ENCODE measurements around the gene NLGN1. TPM values are rescaled to one million over a fixed set of nuclear protein-coding genes. Genes with fewer than 3 reads are reported as not detected.

The NLGN1 gene
- total RNA-seq, 1 experiment from 2014 or later = not detected

DNA sequence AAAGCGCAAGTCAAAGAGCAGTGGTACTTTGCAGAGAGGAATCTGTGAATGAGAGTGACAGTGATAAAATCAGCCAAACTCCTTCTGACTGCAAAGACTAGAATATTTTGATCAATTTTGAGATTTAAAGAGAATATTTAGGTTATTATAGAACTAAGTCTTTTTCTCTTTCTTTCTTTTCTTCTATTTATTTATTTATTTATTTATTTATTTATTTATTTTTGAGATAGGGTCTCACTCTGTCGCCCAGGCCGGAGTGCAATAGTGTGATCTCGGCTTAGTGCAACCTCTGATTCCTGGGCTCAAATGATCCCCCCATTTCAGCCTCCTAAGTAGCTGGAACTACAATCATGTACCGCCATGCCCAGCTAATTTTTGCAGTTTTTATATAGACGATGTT is 857.9 kb downstream of the NLGN1 start:
- Histone ChIP-seq H3K9ac (ENCODE audit: low read length) (no peak overlapping the region), H3K79me2 (ENCODE audit: insufficient read depth, low read length) (no peaks in the 10 kb centered on the region), H3K27me3 (ENCODE audit: insufficient read depth, low read length) (no peaks in the 10 kb centered on the region), H3K36me3 (ENCODE audit: control insufficient read depth in 1 of 2, insufficient read depth in 2 of 2, low read length in 2 of 2) (no peaks in the 10 kb centered on the region), H4K20me1 (ENCODE audit: insufficient read depth) (no peaks in the 10 kb centered on the region), H3K9me3 (ENCODE audit: control insufficient read depth in 1 of 2, insufficient read depth in 1 of 2, low read depth in 1 of 2, low read length in 2 of 2) (no peaks in the 10 kb centered on the region), H3K4me3 (replicated peaks in 1 of 2; ENCODE audit: low read depth in 1 of 2, low read length in 2 of 2) (no peak overlapping the region), H3K4me1 (ENCODE audit: control insufficient read depth in 1 of 2, insufficient read depth in 2 of 2, low read length in 2 of 2) (no peaks in the 10 kb centered on the region), H3K27ac (ENCODE audit: low read depth, low read length) (no peak overlapping the region), H2AFZ (ENCODE audit: low read depth, low read length, poor library complexity, severe bottlenecking) (no peak overlapping the region), H3K4me2 (ENCODE audit: low read length) (no peak overlapping the region), H3K9me2 (ENCODE audit: insufficient read depth) (no peaks in the 10 kb centered on the region)
- intact Hi-C loops (cut with micrococcal nuclease) = no loop called here
- POLR2A ChIA-PET = no interaction called here
- CTCF ChIA-PET = no interaction called here
- TF ChIP-seq EZH2 (IDR thresholded peaks at IDR 0.05) = no peak
- no peak for TF ChIP-seq CEBPB (IDR thresholded peaks at IDR 0.05; ENCODE audit: low read depth)
- TF ChIP-seq, protein P1, sequence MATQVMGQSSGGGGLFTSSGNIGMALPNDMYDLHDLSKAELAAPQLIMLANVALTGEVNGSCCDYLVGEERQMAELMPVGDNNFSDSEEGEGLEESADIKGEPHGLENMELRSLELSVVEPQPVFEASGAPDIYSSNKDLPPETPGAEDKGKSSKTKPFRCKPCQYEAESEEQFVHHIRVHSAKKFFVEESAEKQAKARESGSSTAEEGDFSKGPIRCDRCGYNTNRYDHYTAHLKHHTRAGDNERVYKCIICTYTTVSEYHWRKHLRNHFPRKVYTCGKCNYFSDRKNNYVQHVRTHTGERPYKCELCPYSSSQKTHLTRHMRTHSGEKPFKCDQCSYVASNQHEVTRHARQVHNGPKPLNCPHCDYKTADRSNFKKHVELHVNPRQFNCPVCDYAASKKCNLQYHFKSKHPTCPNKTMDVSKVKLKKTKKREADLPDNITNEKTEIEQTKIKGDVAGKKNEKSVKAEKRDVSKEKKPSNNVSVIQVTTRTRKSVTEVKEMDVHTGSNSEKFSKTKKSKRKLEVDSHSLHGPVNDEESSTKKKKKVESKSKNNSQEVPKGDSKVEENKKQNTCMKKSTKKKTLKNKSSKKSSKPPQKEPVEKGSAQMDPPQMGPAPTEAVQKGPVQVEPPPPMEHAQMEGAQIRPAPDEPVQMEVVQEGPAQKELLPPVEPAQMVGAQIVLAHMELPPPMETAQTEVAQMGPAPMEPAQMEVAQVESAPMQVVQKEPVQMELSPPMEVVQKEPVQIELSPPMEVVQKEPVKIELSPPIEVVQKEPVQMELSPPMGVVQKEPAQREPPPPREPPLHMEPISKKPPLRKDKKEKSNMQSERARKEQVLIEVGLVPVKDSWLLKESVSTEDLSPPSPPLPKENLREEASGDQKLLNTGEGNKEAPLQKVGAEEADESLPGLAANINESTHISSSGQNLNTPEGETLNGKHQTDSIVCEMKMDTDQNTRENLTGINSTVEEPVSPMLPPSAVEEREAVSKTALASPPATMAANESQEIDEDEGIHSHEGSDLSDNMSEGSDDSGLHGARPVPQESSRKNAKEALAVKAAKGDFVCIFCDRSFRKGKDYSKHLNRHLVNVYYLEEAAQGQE (IDR thresholded peaks at IDR 0.05; ENCODE audit: low read depth) = no peak
- no peak for TF ChIP-seq CBX3 (IDR thresholded peaks at IDR 0.05; ENCODE audit: low read depth)
- TF ChIP-seq RAD21 (IDR thresholded peaks at IDR 0.05; ENCODE audit: low read depth) = no peak
- TF ChIP-seq ZFX (IDR thresholded peaks at IDR 0.05) = no peak
- no peak for TF ChIP-seq ZNF274 (IDR thresholded peaks at IDR 0.05; ENCODE audit: low read depth, low read length)
- TF ChIP-seq SIN3A (IDR thresholded peaks at IDR 0.05; ENCODE audit: low read depth) = no peak
- TF ChIP-seq JUND (IDR thresholded peaks at IDR 0.05) = no peak
- no peak for TF ChIP-seq SP1 (IDR thresholded peaks at IDR 0.05; ENCODE audit: low read depth)
- TF ChIP-seq YY1 (IDR thresholded peaks at IDR 0.05; ENCODE audit: extremely low read depth, insufficient replicate concordance, low read depth, low read length) = no peak
- no peak for TF ChIP-seq EZH2phosphoT487 (IDR thresholded peaks at IDR 0.05; ENCODE audit: borderline replicate concordance)
- TF ChIP-seq, protein P2, sequence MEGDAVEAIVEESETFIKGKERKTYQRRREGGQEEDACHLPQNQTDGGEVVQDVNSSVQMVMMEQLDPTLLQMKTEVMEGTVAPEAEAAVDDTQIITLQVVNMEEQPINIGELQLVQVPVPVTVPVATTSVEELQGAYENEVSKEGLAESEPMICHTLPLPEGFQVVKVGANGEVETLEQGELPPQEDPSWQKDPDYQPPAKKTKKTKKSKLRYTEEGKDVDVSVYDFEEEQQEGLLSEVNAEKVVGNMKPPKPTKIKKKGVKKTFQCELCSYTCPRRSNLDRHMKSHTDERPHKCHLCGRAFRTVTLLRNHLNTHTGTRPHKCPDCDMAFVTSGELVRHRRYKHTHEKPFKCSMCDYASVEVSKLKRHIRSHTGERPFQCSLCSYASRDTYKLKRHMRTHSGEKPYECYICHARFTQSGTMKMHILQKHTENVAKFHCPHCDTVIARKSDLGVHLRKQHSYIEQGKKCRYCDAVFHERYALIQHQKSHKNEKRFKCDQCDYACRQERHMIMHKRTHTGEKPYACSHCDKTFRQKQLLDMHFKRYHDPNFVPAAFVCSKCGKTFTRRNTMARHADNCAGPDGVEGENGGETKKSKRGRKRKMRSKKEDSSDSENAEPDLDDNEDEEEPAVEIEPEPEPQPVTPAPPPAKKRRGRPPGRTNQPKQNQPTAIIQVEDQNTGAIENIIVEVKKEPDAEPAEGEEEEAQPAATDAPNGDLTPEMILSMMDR (IDR thresholded peaks at IDR 0.05 in 2 of 3, conservative IDR thresholded peaks at IDR 0.05 in 1 of 3; ENCODE audit: borderline replicate concordance in 1 of 3, insufficient read depth in 1 of 3, low read depth in 2 of 3, low read length in 2 of 3) = no peak
- no peak for TF ChIP-seq ELF1 (IDR thresholded peaks at IDR 0.05; ENCODE audit: borderline replicate concordance, low read depth)
- TF ChIP-seq, protein P3, sequence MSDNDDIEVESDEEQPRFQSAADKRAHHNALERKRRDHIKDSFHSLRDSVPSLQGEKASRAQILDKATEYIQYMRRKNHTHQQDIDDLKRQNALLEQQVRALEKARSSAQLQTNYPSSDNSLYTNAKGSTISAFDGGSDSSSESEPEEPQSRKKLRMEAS (IDR thresholded peaks at IDR 0.05) = no peak
- TF ChIP-seq, protein P4, sequence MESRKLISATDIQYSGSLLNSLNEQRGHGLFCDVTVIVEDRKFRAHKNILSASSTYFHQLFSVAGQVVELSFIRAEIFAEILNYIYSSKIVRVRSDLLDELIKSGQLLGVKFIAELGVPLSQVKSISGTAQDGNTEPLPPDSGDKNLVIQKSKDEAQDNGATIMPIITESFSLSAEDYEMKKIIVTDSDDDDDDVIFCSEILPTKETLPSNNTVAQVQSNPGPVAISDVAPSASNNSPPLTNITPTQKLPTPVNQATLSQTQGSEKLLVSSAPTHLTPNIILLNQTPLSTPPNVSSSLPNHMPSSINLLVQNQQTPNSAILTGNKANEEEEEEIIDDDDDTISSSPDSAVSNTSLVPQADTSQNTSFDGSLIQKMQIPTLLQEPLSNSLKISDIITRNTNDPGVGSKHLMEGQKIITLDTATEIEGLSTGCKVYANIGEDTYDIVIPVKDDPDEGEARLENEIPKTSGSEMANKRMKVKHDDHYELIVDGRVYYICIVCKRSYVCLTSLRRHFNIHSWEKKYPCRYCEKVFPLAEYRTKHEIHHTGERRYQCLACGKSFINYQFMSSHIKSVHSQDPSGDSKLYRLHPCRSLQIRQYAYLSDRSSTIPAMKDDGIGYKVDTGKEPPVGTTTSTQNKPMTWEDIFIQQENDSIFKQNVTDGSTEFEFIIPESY (IDR thresholded peaks at IDR 0.05; ENCODE audit: extremely low read depth, insufficient replicate concordance, low read length) = no peak
- TF ChIP-seq EGR1 (IDR thresholded peaks at IDR 0.05; ENCODE audit: low read depth) = no peak
- TF ChIP-seq FOSL1 (IDR thresholded peaks at IDR 0.05; ENCODE audit: low read depth) = no peak
- TF ChIP-seq POLR2A (IDR thresholded peaks at IDR 0.05; ENCODE audit: borderline replicate concordance, extremely low read depth, insufficient read depth, insufficient read length) = no peak
- TF ChIP-seq SRF (IDR thresholded peaks at IDR 0.05; ENCODE audit: low read depth) = no peak
- no peak for ATAC-seq
- RAD21 ChIA-PET (ENCODE audit: low non-redundant PET in 1 of 2, low total read pairs in 2 of 2, uncharacterized antibody in 2 of 2, unreplicated experiment in 2 of 2) = no interaction called here
- no TSS peak for BruUV-seq (replicated peaks)
- DNase-seq (ENCODE audit: low read depth, low spot score) = no peak
